HTR-8/SVneo (cell line): ENCODE data around the gene NUAK1.

Experiments
- DNase-seq: peaks from one replicate; pipeline ENCODE4 v3.0.0; 2011; ENCODE audit warnings: low spot score, mixed read lengths; ENCODE audit not compliant: insufficient read length
- FAIRE-seq: peaks from 2 replicates; lab custom pipeline; 2011; peaks lifted over from hg19 to GRCh38; lab: Jason Lieb, UNC

NUAK1 gene

DNA sequence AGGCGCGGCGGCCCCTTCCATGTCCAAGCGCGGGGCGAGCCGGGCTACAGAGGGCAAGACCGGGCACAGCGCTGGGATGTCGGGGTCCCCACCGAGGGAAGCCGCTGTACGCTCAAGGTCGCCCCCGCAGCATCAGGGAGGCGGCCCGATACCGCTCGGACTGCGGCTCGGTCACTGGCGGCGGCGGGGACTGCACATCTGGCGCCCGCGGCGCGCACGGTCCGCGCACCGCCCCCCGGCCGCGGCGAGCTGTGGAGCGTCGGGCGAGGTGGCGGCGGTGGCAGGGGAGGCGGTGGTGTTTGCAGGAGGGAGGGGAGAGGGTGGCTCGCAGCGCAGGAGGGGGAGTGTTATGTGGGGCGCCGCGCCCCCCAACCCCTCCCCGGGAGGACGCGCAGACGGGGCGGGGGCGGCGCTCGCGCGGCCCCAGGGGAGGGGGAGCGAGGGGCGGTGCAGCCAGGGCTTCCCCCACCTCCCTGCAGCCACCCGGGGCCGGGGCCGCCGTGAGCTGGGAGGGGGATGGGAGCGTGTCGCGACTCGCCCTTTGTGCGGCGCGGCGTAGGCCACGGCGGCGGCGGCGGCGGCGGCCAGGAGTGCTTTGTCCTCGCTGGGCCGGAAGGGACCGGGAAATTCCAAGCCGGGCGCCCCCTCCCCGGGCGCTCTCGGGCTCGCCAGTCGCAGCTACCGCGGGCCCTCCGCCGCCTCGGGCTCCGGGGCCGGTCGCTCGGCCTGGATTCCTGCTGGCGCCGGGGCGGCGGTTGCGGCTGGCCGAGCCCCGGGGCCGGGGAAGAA is at the start of gene NUAK1:
NUAK1 (minus strand) TSS at position 322 of the 789 bp plus-strand sequence; CDS start at position 21, 301 bp downstream.
- FAIRE-seq, result peak; percentile 89
- DNase-seq, result peak; percentile 59

DNA sequence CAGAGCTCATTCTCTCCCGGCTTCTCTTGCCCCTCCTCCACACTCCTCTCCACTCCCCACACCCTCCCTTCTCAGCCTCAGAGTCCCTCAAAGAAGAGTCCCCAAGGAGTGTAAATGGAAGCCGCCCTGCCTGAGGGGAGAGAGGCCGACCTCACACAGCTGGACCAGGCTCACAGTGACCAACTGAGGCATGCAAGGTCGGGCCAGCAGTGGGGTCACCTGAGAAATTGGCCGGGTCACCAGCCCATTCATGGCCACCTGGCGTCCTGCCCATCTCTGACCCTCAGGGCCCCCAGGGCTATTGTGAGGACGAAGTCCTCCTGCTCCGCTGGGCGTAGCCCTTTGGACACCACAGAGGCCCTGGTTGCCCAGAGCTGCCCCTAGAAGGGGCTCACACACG is 49.5 kb upstream of the NUAK1 start:
- no peak for DNase-seq
- FAIRE-seq, result no peak

DNA sequence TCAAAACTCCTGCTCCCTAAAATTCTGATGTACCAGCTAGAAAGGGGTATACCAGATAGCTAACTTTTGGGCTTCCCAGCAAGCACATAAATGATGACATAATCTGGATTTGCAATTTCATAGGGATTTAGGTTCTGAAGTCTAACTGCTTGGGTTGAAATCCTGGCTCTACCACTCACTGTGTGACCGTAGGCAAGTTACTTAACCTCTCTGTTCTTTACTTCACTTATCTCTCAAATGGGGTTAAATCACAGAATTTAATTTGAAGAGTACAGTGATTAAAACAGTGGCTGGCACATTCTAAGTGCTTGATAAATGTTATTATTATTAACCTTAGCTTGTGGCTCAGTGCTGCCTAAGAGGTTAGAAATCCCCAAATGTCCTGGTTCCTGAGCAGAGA is 49.1 kb upstream of the NUAK1 start:
- FAIRE-seq, result no peak
- DNase-seq, result no peak

DNA sequence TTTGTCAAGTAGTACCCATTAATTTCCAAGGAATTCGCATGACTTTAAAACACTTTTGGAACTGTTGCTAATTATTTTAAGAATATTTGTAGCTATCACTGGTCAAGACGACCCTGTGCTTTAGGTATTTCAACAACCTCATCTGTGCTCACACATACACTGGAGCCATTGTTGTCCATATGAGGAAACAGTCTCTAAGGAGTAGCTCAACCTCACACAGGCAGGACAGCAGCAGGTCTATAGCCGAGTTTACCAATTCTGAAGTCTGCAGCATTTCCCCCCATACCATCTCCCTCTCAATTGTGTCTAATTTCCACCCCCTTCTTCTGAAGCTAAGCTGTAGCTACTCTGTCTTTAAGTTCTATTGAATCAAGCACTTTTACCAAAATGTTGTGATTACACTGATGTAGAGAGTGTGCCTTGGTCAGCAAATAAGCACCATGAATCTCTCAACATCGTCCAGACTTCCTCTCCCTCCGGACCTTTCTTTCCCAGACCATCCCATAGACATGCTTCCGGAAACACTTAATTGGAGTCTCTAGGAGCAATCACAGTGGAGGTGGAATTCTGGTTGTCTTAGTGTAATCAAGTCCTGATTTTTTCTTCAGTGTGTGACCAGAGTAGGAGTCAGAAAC is 48.5 kb upstream of the NUAK1 start:
- no peak for DNase-seq
- FAIRE-seq, result no peak

DNA sequence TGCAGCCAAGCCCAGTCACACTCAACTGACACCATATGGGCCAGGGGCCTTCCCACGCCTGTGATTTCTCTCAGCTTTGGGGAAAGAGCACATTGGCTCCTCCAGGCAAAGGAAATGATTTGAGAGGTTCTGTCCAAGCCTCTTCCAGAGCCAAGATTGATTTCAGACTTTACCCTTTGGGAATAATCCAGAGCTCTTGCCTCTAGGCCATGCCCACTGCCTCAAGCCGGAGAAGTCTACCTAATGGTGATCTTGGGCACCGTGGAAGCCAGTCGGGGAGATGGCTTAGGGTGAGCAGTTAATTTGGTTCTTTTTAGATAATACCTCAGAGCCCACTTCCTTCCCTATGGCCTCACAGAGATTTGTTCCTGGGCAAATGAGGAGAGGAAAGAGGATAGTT is 45.0 kb upstream of the NUAK1 start:
- DNase-seq (no peak), FAIRE-seq (no peak)

DNA sequence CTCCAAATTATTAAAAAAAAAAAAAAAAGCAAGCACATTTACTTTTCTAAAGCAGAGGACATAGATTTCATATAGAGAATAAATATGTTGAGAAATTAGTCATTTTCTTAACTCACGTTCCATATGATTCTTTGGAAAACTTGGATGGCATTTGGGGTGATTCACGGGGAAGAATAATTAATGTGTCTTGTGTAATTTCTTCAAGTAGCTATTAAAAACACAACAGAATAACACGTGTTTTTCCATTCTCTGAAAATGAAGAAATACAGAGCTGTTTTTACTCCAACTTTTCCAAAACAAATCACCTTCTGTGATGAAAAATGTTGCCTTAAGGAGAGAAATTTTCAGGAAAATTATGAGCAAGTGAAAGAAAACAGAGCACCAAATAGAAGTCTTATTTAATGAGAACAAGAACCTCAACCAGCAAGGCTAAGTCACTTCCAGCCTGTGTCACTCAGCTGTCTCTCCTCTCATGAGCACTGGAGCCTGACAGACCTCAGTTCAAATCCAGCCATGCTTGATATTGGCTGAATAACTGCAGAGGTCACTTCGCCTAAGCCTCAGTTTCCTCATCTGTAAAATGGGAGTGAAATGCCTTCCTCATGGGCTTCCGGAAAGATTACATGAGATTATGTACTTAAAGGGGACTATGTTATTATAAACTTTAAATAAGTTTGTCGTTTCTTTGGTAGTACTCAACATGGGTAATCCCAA is 42.8 kb upstream of the NUAK1 start:
- DNase-seq (no peak), FAIRE-seq (no peak)

DNA sequence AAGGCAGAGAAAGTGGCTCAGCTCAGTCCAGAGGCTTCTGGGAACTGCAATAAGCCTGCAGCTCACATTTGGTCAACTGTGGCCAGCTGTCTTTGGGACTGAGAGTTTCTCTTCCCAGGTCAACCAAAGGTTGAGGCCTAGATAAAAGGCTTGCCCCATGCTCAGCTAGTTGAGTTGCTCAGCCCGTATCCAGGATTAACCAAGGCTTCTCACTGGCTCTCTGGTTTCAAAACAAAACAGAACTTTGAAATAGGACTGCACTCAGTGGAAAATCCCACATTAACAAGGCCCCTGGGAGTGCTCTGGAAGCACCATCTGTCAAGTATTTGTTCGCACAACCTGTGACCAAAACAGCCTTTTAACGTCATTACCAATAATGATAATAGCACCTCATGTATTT is 40.3 kb upstream of the NUAK1 start:
- DNase-seq (no peak), FAIRE-seq (no peak)

DNA sequence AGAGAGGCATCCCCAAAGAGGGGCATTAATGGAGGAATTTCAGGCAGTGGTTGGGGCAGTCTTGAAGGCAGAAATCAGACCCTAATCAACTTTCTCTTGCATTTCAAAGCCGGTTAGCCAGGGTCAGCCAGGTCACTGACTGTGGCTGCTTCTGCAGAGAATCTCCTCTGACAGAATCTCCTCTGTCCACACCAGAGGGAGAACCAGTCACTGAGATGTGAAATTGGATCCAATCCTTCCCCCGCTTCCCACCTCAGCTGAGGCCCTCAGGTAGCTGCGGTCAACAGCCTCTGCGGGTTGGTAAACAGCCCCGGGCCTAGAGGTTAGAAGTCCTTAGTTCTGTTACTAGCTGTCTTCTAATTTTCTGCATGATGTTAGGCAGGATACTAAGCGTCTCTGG is 39.8 kb upstream of the NUAK1 start:
- FAIRE-seq (no peak), DNase-seq (no peak)

DNA sequence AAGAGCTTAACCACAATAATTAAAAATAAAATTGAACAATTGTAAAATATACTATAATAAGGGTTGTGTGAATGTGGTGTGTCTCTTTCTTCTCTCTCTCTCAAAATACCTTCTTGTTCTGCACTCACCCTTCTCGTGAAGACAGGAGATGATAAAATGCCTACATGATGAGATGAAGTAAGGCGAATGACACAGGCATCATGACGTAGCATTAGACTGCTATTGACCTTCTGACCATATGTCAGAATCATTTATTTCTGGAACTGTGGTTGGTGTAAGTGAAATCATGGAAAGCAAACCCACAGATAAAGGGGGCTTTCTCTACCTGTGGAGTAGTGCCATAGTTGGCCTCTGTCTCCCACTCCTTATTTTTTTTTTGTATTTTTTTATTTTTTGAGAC is 37.8 kb upstream of the NUAK1 start:
- FAIRE-seq, result no peak
- no peak for DNase-seq

DNA sequence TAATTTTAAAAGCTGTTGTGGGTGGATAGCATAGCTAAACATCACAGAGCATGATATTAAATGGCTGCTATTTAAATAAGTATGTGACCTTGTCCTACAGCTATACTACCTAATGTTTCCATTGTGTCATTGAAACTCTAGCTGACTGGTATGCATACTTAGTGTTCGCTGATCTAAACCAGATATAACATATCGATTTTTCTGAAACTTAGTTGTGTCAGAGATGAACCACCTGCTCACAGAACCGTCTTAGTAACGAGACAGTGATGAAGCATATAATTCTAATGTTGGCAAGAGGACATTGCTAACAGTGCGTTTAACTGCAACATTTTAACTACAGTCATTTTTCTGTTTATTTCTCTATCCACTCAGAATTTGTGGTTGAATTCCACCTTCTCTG is 36.1 kb upstream of the NUAK1 start:
- FAIRE-seq (no peak), DNase-seq (no peak)

DNA sequence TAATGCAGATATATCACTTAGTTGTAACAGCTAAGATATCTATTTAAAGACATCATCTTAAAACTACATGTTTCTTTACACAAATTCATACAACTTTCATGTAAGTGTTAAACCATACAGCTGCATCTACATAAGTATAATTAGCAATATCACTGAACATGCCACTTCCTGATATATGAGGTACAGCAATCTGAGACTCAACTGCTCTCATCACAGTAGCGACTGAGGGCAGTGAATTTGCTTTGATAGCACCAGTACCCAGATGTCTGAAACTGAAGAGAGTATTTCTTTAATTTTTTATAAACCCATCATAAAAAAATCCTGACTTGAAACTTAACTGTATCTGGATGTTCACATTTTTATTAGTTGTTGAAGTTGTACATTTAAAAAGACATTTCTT is 34.7 kb upstream of the NUAK1 start:
- DNase-seq (no peak), FAIRE-seq (no peak)

DNA sequence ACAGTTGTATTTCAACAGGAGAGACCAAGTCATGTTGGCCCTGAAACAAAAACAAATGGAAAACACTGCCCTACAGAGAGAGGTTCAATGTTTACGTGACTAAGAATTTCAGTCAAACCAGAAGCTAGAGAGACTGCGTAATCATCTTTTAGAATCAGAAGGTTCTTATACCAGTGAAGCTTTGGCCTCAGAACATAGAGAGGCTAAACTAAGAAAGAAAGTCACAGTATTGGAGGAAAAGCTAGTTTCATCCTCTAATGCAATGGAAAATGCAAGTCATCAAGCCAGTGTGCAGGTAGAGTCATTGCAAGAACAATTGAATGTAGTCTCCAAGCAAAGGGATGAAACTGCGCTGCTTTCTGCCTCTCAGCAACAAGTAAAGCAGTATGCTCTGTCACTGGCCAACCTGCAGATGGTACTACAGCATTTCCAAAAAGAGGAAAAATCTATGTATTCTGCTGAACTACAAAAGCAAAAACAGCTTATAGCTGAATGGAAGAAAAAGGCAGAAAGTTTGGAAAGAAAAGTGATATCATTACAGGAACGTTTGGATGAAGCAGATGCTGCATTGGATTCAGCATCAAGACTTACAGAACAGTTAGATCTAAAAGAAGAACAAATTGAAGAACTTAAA is 32.5 kb upstream of the NUAK1 start:
- FAIRE-seq (no peak), DNase-seq (no peak)

DNA sequence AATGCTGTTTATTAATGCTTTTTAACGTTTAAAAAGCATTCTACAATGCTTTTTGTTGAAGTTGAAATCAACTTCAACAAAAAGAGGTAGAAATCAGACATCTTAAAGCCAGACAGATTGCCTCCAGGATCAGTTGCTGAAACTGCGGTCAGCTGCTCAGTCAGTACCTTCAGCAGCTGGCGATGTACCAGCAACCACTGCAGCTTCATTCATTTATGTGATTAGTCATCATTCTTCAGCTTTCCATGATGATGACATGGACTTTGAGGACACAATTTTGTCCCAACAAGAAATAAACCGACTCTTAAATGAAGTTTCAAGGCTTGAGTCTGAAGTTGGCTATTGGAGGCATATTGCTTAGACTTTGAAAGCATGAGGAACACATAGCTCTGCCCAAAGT is 31.5 kb upstream of the NUAK1 start:
- FAIRE-seq (no peak), DNase-seq (no peak)

DNA sequence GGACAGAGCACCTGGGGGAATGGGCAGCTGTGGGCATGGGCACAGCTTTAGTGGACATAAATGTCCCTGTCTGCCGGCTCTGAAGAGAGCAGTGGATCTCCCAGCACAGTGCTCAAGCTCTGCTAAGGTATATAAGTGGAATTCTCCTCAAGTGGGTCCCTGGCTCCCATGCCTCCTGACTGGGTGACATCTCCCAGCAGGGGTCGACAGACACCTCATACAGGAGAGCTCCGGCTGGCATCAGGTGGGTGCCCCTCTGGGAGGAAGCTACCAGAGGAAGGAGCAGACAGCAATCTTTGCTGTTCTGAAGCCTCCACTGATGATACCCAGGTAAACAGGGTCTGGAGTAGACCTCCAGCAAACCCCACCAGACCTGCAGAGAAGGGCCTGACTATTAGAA is 25.0 kb upstream of the NUAK1 start:
- DNase-seq, result no peak
- no peak for FAIRE-seq

DNA sequence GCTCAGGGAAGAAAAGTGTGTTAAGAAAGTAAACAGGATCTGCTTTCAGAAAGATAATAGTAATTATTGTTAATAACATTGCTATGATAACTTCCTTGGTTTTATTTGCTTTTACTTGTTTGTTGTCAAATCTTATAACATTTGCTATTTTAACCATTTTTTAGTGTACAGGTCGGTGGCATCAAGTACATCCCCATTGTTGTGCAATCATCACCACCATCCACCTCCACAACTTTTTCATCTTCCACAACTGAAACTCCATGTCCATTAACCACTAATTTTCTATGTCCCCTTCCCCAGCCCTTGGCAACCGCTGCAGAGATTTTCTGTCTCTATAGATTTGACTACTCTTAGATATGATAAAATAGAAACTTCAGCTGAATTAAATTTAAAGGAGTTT is 22.7 kb upstream of the NUAK1 start:
- FAIRE-seq (no peak), DNase-seq (no peak)

DNA sequence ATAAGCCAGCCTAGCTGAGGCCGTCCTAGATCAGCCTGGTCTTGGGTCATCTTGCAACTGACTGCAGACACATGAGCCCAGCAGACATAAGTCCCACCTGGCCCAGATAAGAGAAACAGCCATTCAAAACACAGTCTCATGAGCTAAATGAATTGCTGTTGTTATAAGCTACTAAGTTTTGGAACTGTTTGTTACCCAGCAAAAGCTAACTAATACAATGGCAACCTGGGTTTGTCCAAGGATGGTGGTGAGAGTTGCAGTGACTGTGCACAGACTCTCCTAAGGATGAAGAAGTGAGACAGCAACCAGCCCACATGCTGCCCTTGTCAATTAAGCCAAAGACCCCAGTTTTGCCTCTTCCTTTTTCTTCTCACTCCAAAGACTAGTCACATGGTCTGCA is 22.2 kb upstream of the NUAK1 start:
- no peak for FAIRE-seq
- DNase-seq, result no peak

DNA sequence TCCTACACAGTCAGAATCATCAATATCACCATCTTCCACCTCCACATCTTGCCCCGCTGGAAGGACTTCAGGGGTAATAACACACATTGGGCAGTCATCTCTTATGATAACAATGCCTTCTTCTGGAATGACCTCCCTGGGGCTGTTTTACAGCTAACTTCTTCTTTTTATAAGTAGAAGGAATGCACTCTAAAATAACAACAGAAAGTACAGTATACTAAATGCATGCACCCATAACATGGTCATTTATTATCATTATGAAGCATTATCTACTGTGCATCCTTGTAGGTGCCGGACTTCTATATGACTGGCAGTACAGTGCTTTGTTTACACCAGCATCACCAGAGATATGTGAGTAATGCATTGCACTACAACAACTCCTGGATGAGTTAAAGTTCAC is 19.0 kb upstream of the NUAK1 start:
- DNase-seq (no peak), FAIRE-seq (no peak)

DNA sequence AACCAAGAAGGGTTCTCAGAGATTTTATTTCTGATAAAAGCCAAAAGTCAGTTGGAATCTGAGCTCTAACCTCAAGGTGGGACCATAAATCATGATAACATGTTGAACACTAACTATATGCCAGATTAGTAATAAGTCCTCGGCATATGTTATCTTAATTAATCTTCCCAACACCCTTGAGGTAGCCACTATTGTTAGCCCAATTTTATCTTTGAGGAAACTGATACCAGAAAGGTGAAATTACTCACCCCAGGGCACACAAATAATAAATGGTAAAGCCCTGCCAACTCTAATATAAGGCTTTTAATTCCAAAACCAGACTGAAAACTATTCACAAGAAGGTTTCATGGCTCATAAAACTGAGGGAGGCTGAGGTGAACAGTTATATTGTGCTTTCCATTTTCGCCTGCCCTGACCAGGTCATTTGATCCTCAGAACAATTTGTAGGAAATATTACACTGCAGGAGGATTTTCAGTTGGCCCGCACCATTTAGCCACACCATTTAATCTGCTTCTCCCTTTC is 16.1 kb upstream of the NUAK1 start:
- no peak for FAIRE-seq
- DNase-seq, result no peak

DNA sequence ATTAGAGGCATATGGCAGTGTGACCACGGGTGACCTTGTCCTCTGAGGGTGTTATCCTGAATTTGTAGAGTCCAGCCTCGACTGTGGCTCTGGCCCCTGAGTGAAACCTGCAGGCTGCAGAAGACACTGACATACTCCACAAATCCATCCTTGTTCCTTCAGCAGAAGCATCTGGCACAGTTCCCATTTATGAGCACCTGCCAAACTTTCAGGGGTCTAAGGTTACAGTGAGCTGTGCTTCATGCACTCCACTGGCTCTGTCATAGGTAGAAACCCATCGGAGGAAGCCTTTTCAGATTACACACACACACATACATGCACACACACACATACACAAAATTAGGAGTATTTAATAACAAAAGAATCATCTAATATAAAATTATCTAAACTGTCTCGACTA is 13.6 kb upstream of the NUAK1 start:
- DNase-seq (no peak), FAIRE-seq (no peak)

DNA sequence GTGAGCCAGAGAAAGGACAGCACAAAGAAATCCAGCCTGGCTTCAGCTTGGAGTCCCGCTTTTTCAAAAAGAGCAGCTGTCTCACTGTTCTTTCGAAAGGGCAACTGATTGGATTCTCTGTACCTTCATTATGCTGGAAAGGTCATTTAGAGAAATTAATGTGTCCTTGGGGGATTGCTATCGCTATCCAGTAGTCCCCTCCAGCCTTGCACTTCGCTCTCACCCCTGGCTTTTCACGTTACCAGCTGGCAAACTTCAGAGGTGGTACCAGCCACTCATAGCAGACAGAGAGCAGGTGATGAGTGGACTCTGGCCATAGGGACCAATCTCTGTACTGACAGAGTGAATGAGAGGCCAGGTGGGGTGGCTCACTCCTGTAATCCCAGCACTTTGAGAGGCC is 11.8 kb upstream of the NUAK1 start:
- FAIRE-seq, result no peak
- DNase-seq, result no peak
